K562 (cell line): ENCODE data around the gene MLKL.

Experiments
- BRCA1 ChIP-seq, 2 experiments: fragments of 450-650 bp in 1 of 2; sonication (generic) in 1 of 2; formaldehyde crosslinking in 1 of 2; IDR thresholded peaks; 2 replicates each; pipeline versions ENCODE4 v1.5.0 to v1.6.1; 2017 to 2020; ENCODE audit warnings: mild to moderate bottlenecking in 1 of 2, missing genetic modification reagents in 1 of 2
- CBX8 ChIP-seq: fragments of 200-600 bp; sonication (generic); IDR thresholded peaks from 2 replicates; pipeline ENCODE4 v1.6.1; 2012; ENCODE audit warnings: borderline replicate concordance, mixed run types, low read depth, mild to moderate bottlenecking, moderate library complexity, mixed read lengths, low read length, control low read depth, inconsistent platforms; ENCODE audit not compliant: poor library complexity, severe bottlenecking; ENCODE audit errors: extremely low read depth
- CTCF ChIP-seq, 3 experiments: IDR thresholded peaks in 2 of 3; conservative IDR thresholded peaks in 1 of 3; 2 replicates each; pipeline ENCODE4 v1.5.1; 2011 to 2012; ENCODE audit warnings: low read length in 3 of 3, mild to moderate bottlenecking in 3 of 3, control low read depth in 2 of 3, improper control_type of control experiment in 1 of 3, inconsistent platforms in 1 of 3, low read depth in 1 of 3, mixed read lengths in 1 of 3, moderate library complexity in 1 of 3; ENCODE audit not compliant: insufficient read depth in 2 of 3
- EGR1 ChIP-seq: fragments of 450-650 bp; conservative IDR thresholded peaks from 2 replicates; pipeline ENCODE4 v1.6.1; 2017; ENCODE audit warnings: mild to moderate bottlenecking
- EZH2 ChIP-seq: IDR thresholded peaks from 2 replicates; pipeline ENCODE4 v1.6.1; 2012; ENCODE audit warnings: low read depth, mild to moderate bottlenecking, inconsistent platforms, low read length, borderline replicate concordance
- NR4A1 ChIP-seq, 2 experiments: fragments of 250-450 bp in 1 of 2; fragments of 450-650 bp in 1 of 2; sonication (Bioruptor Pico) in 1 of 2; IDR thresholded peaks; 2 replicates each; pipeline versions ENCODE4 v1.4.0 to v1.6.1; 2016 to 2020; ENCODE audit warnings: mild to moderate bottlenecking in 2 of 2, missing compliant biosample characterization in 1 of 2, missing genetic modification characterization in 1 of 2, moderate library complexity in 1 of 2
- NRF1 ChIP-seq, 2 experiments: fragments of 450-650 bp; IDR thresholded peaks in 1 of 2; conservative IDR thresholded peaks in 1 of 2; 2 replicates each; pipeline ENCODE4 v1.6.1; 2014; ENCODE audit warnings: mild to moderate bottlenecking in 2 of 2
- SMAD3 ChIP-seq: fragments of 450-650 bp; formaldehyde crosslinking; conservative IDR thresholded peaks from 2 replicates; pipeline ENCODE4 v1.4.0; 2020; ENCODE audit warnings: mild to moderate bottlenecking
- ZC3H11A ChIP-seq: IDR thresholded peaks from 2 replicates; pipeline ENCODE4 v1.6.1; 2012; ENCODE audit warnings: low read depth, low read length, improper control_type of control experiment
- ZNF274 ChIP-seq: IDR thresholded peaks from 2 replicates; pipeline ENCODE4 v1.6.1; 2011; ENCODE audit warnings: low read depth, mild to moderate bottlenecking, low read length, moderate library complexity, borderline replicate concordance
- ZNF707 ChIP-seq: fragments of 250-450 bp; sonication (Bioruptor Pico); conservative IDR thresholded peaks from 2 replicates; pipeline ENCODE4 v1.8.0; 2022; ENCODE audit warnings: inconsistent platforms, mild to moderate bottlenecking, moderate library complexity

- TF ChIP-seq ZNF274 (no peak), NRF1 (conservative IDR thresholded peaks at IDR 0.05 in 1 of 2, IDR thresholded peaks at IDR 0.05 in 1 of 2) (no peak), ZC3H11A (no peak), NR4A1 (CRISPR knock-in tag; IDR thresholded peaks at IDR 0.05) (no peak), NR4A1 (tag; IDR thresholded peaks at IDR 0.05) (no peak), EGR1 (no peak), BRCA1 (IDR thresholded peaks at IDR 0.05) (no peak), BRCA1 (CRISPR knock-in tag; IDR thresholded peaks at IDR 0.05) (no peak), CBX8 (no peak), EZH2 (no peak), CTCF (IDR thresholded peaks at IDR 0.05 in 2 of 3, conservative IDR thresholded peaks at IDR 0.05 in 1 of 3; ENCODE audit: insufficient read depth in 2 of 3, low read depth in 1 of 3, low read length in 3 of 3) (no peak), SMAD3 (no peak), ZNF707 (CRISPR knock-in tag) (no peak)
Observed at GRCh38 chr16:74633686-74634085, 67.0 kb downstream of the MLKL start.
